Motor neuron (in vitro differentiated cells): ENCODE data around the gene IQGAP2. TPM values are rescaled to one million over a fixed set of nuclear protein-coding genes. Genes with fewer than 3 reads are reported as not detected.

Source experiments
- ATAC-seq, 8 experiments: fragments of 200-7000 bp; cut with Tn5 transposase; replicated peaks in 6 of 8; 2 replicates each; pipeline ENCODE4 v1.8.0; 2021; ENCODE audit warnings: mild to moderate bottlenecking in 8 of 8, moderate library complexity in 8 of 8
- H3K27ac ChIP-seq, 2 donors: fragments of 250-450 bp; sonication (Bioruptor Pico); 2 replicates each; pipeline ENCODE4 v1.9.0; 2021; ENCODE audit warnings: antibody characterized with exemption in 2 of 2, mild to moderate bottlenecking in 2 of 2, moderate library complexity in 1 of 2
- H3K4me1 ChIP-seq, 2 donors: fragments of 250-450 bp; sonication (Bioruptor Pico); replicated peaks in 1 of 2; 2 replicates each; pipeline ENCODE4 v1.6.1; 2021; ENCODE audit warnings: antibody characterized with exemption in 2 of 2, mild to moderate bottlenecking in 2 of 2, moderate library complexity in 1 of 2
- H3K4me3 ChIP-seq, 5 donors: fragments of 250-450 bp; sonication (Bioruptor Pico); 2 replicates each; pipeline ENCODE4 v1.9.0; 2021; ENCODE audit warnings: antibody characterized with exemption in 5 of 5, mild to moderate bottlenecking in 5 of 5, moderate library complexity in 4 of 5
- WGBS, 10 experiments: fragments of 450-650 bp; shearing (Covaris generic); methylation state at CpG; one replicate each; pipeline ENCODE4 v1.0.0; 2022; 5-methylcytosine and 5-hydroxymethylcytosine counted together
- in situ Hi-C, 9 experiments: fragments of 400-800 bp; cut with MboI; loops; one replicate each; pipeline ENCODE4 v1.15.0; 2021; ENCODE audit warnings: low sequenced_read_pairs in 9 of 9, low pct_unique_long_range_greater_than_20kb in 2 of 9; ENCODE audit not compliant: unreplicated experiment in 9 of 9
- total RNA-seq, 8 experiments: library from RNA; unstranded; fragments of 300-600 nt; gene quantifications; 2 replicates each; pipeline versions ENCODE4 v1.2.3 to v1.2.4, GENCODE V29; 2022

The IQGAP2 gene
- total RNA-seq, 8 experiments from 2014 or later = 6.3 to 74.8 (median 14.2) TPM

- Histone ChIP-seq H3K27ac (no peak overlapping the region), H3K4me1 (no peaks in the 10 kb centered on the region), H3K4me3 (no peak overlapping the region)
- ATAC-seq = no peak
- in situ Hi-C loops = loop anchor here in 1 of 9 experiments (25.0 kb wide), 1 partner anchor 839 kb away; no protein-coding TSS in a partner anchor
These were observed 173.4 kb downstream of the IQGAP2 start for GRCh38 chr5:76576450-76576849.

GRCh38 chr5:76576996-76577395, 173.9 kb downstream of the IQGAP2 start:
- H3K27ac ChIP-seq = no peak overlapping the region
- ATAC-seq = no peak
- in situ Hi-C loops = loop anchor here in 1 of 9 experiments (25.0 kb wide), 1 partner anchor 840 kb away; no protein-coding TSS in a partner anchor
- H3K4me3 ChIP-seq = no peak overlapping the region
- 62 to 98% (median 84%) methylated on average over 3 to 4 of the region's 4 CpGs; no CpG with 5 or more reads in 2 of the 10 experiments for WGBS, 10 experiments
- no peaks in the 10 kb centered on the region for H3K4me1 ChIP-seq

DNA sequence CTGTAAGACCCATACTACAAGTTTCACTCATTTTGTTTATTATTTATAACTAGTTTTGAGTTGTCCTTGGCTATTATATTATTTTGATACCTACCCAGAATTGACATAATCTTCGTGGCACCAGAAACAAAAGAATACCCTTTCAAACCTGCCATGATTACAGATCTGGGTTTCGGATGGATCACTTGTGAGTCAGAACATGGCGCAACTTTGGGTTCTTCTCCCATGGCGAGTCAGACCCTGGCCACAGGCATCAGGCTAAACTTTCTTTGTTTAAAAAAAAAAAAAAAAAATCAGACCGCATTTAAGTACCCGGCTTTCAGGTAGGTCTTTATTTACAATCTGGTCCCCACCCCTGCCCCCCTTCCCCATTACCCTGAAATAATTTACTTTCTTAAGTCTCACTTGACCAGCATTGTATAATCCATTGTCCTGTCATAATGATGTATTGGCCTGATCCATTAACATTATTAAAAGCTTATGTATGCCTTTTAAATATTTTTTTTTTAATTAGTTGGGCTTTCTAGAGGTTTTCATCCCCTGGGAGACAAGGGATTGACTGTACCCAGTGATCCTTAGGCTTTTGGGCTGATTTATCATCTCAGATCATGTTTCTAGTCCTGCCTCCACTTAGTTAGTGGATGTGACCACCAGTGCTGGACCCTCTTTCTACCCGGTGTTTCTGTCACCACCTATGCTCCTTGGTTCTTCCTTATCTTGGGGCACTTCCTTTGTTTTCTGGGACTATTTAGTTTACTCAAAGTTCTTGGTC, 176.3 kb downstream of the IQGAP2 start:
- H3K4me3 ChIP-seq = no peak overlapping the region
- H3K4me1 ChIP-seq = no peaks in the 10 kb centered on the region
- H3K27ac ChIP-seq = no peak overlapping the region
- peak in 3 of 8 experiments; percentile 12 to 70 (median 61) for ATAC-seq
- in situ Hi-C loops = loop anchor here in 1 of 9 experiments (25.0 kb wide), 1 partner anchor 842 kb away; no protein-coding TSS in a partner anchor
- WGBS, 10 experiments = 38 to 100% (median 86%) methylated on average over 1 to 6 of the region's 7 CpGs; no CpG with 5 or more reads in 2 of the 10 experiments

- H3K4me1 ChIP-seq = no peaks in the 10 kb centered on the region
- no peak overlapping the region for H3K4me3 ChIP-seq
- 0 to 77% methylated on average over 1 to 3 of the region's 3 CpGs; no CpG with 5 or more reads in 8 of the 10 experiments for WGBS, 10 experiments
- no peak for ATAC-seq
- in situ Hi-C loops = loop anchor here in 1 of 9 experiments (25.0 kb wide), 1 partner anchor 844 kb away; no protein-coding TSS in a partner anchor
- no peak overlapping the region for H3K27ac ChIP-seq
These were observed 177.9 kb downstream of the IQGAP2 start for GRCh38 chr5:76580981-76581380.

DNA sequence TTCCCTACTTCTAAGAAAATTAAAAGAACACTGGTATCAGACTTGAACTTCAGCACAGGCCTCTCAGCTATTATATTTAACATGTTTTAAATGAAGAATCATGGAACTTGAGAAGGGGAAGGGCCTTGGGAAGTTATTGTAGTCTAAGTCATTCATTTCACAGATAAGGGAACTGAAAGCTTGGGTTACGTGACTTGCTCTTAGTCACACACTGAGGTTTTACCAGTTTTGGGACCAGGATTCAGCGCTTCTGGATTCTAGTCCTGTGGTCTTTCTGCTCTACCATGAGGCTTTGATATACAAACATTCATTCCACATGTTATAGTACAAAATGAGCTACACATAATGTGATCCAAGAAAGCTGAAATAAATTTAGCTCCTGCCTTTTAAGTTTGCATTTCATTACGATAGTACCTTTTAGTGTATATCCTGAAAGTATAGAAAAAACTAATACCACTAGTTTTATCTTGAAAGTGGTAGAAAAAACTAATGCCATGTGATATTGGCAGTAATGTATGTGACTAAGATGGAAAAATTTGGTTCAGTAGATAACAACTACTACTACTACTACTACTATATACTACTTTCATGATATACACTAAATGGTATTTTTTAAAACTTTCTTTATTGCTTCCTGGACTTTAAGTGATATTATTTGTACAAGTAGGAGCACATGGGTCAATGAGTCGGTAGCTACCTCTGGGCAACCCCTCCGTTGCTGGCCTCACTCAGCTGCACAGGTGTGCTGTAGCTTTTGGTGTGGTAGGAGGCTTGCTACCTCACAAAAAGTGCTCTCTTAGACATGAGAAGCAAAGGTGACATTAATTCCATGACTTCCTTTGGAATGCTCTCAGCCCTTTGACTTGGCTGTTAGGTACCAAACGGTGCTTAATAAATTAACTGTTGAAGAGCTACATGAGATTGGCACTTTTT, 179.4 kb downstream of the IQGAP2 start:
- in situ Hi-C loops = loop anchor here in 1 of 9 experiments (25.0 kb wide), 1 partner anchor 845 kb away; no protein-coding TSS in a partner anchor
- no peaks in the 10 kb centered on the region for H3K4me1 ChIP-seq
- WGBS, 10 experiments = 40 to 91% (median 86%) methylated on average over 1 to 6 of the region's 6 CpGs; no CpG with 5 or more reads in 1 of the 10 experiments
- no peak overlapping the region for H3K4me3 ChIP-seq
- ATAC-seq = no peak
- H3K27ac ChIP-seq = no peak overlapping the region

- in situ Hi-C loops = loop anchor here in 1 of 9 experiments (25.0 kb wide), 1 partner anchor 846 kb away; no protein-coding TSS in a partner anchor
- 8 to 63% (median 43%) methylated on average over 2 to 5 of the region's 7 CpGs; no CpG with 5 or more reads in 2 of the 10 experiments for WGBS, 10 experiments
- no peak for ATAC-seq
- Histone ChIP-seq H3K27ac (no peak overlapping the region), H3K4me1 (no peaks in the 10 kb centered on the region), H3K4me3 (no peak overlapping the region)
These were observed 180.3 kb downstream of the IQGAP2 start for GRCh38 chr5:76583163-76584047.

GRCh38 chr5:76585783-76586217, 182.7 kb downstream of the IQGAP2 start:
- no peak overlapping the region for H3K4me3 ChIP-seq
- WGBS, 10 experiments = 27 to 100% (median 92%) methylated on average over 1 to 3 of the region's 3 CpGs; no CpG with 5 or more reads in 1 of the 10 experiments
- no peak for ATAC-seq
- no peaks in the 10 kb centered on the region for H3K4me1 ChIP-seq
- no peak overlapping the region for H3K27ac ChIP-seq
- in situ Hi-C loops = loop anchor here in 1 of 9 experiments (25.0 kb wide), 1 partner anchor 848 kb away; no protein-coding TSS in a partner anchor

DNA sequence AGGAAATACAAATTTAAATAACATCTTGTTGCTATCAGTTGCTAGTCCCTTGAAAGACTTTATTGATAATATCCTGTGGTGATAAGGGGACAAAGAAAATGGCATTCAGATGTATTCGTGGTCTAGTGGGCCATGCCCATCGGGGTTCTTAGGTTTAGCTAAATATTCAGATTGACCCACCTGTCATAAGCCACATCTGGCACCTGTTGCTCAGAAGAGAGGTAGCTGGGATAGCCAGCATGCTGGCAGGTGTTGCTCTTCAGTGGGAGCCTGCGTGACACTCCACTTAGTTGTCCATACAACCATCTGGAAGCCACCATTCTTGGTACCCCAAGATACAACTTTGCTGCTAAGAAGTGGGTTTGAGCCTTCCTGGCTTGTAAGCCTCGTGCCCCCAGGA, 183.4 kb downstream of the IQGAP2 start:
- in situ Hi-C loops = loop anchor here in 1 of 9 experiments (25.0 kb wide), 1 partner anchor 849 kb away; no protein-coding TSS in a partner anchor
- 60 to 91% (median 83%) methylated on average over 1 to 3 of the region's 4 CpGs; no CpG with 5 or more reads in 6 of the 10 experiments for WGBS, 10 experiments
- Histone ChIP-seq H3K4me3 (no peak overlapping the region), H3K4me1 (no peaks in the 10 kb centered on the region), H3K27ac (no peak overlapping the region)
- no peak for ATAC-seq

GRCh38 chr5:76590027-76590426, 186.9 kb downstream of the IQGAP2 start:
- ATAC-seq = no peak
- WGBS, 10 experiments = 43 to 100% (median 92%) methylated on average over 1 of the region's 1 CpG; no CpG with 5 or more reads in 3 of the 10 experiments
- Histone ChIP-seq H3K4me3 (no peak overlapping the region), H3K27ac (no peak overlapping the region), H3K4me1 (peaks cover 0 to 7% of the 10 kb centered on the region in 2 donors)
- in situ Hi-C loops = loop anchor here in 2 of 9 experiments (10.0 to 25.0 kb wide), 2 partner anchors 55 to 853 kb away; no protein-coding TSS in a partner anchor

GRCh38 chr5:76591366-76591765, 188.3 kb downstream of the IQGAP2 start:
- Histone ChIP-seq H3K4me3 (no peak overlapping the region), H3K27ac (no peak overlapping the region), H3K4me1 (peaks cover 0 to 7% of the 10 kb centered on the region in 2 donors)
- 46 to 100% (median 100%) methylated on average over 1 to 3 of the region's 3 CpGs; no CpG with 5 or more reads in 2 of the 10 experiments for WGBS, 10 experiments
- in situ Hi-C loops = loop anchor here in 2 of 9 experiments (10.0 to 25.0 kb wide), 2 partner anchors 53 to 854 kb away; no protein-coding TSS in a partner anchor
- ATAC-seq = no peak

- in situ Hi-C loops = loop anchor here in 2 of 9 experiments (10.0 to 25.0 kb wide), 2 partner anchors 52 to 855 kb away; no protein-coding TSS in a partner anchor
- H3K4me3 ChIP-seq = no peak overlapping the region
- peaks cover 0 to 7% of the 10 kb centered on the region in 2 donors for H3K4me1 ChIP-seq
- ATAC-seq = no peak
- H3K27ac ChIP-seq = no peak overlapping the region
- WGBS, 10 experiments = 0 to 71% (median 40%) methylated on average over 1 to 3 of the region's 3 CpGs; no CpG with 5 or more reads in 1 of the 10 experiments
These were observed 189.6 kb downstream of the IQGAP2 start for GRCh38 chr5:76592692-76593091.
